HL-60 (cell line): ENCODE data around the gene PRDX4.

Source experiments
- DNase-seq, 2 experiments: peaks; one replicate each; pipeline ENCODE4 v3.0.0-alpha.2; 2010 to 2020; ENCODE audit warnings: low read depth in 1 of 2, low spot score in 1 of 2
- H3K27ac ChIP-seq: fragments of 250-450 bp; sonication (Bioruptor Pico); replicated peaks from 2 replicates; pipeline ENCODE4 v1.5.1; 2020; ENCODE audit warnings: mild to moderate bottlenecking, moderate library complexity
- H3K27me3 ChIP-seq: fragments of 250-450 bp; sonication (Bioruptor Pico); 2 replicates; pipeline ENCODE4 v1.5.1; 2021; ENCODE audit warnings: mild to moderate bottlenecking, moderate library complexity; ENCODE audit not compliant: insufficient read depth, poor library complexity, severe bottlenecking
- H3K4me3 ChIP-seq: replicated peaks from 2 replicates; pipeline ENCODE4 v1.5.1; 2011; ENCODE audit warnings: mild to moderate bottlenecking, control low read depth, low read length; ENCODE audit not compliant: insufficient read depth
- CTCF ChIP-seq: IDR thresholded peaks from one replicate; pipeline ENCODE4 v1.5.1; 2011; ENCODE audit warnings: low read length, control low read depth, inconsistent platforms; ENCODE audit not compliant: insufficient read depth
- GABPA ChIP-seq: IDR thresholded peaks from 2 replicates; pipeline ENCODE4 v1.6.1; 2012; ENCODE audit warnings: low read depth
- POLR2AphosphoS5 ChIP-seq: IDR thresholded peaks from 2 replicates; pipeline ENCODE4 v1.6.1; 2012; ENCODE audit warnings: low read depth
- REST ChIP-seq: IDR thresholded peaks from 2 replicates; pipeline ENCODE4 v1.6.1; 2012; ENCODE audit warnings: low read depth; ENCODE audit not compliant: insufficient replicate concordance
- SPI1 ChIP-seq: IDR thresholded peaks from 2 replicates; pipeline ENCODE4 v1.6.1; 2012; ENCODE audit warnings: low read depth, mild to moderate bottlenecking, borderline replicate concordance

Gene PRDX4

GRCh38 chrX:23704673-23705206 is 37.4 kb downstream of the PRDX4 start:
- H3K4me3 ChIP-seq = no peak overlapping the region
- no peak for DNase-seq
- no peaks in the 10 kb centered on the region for H3K27me3 ChIP-seq
- no peak overlapping the region for H3K27ac ChIP-seq
- TF ChIP-seq POLR2AphosphoS5 (no peak), SPI1 (no peak), REST (no peak), CTCF (no peak), GABPA (no peak)

- Histone ChIP-seq H3K27me3 (no peaks in the 10 kb centered on the region), H3K4me3 (no peak overlapping the region), H3K27ac (no peak overlapping the region)
- DNase-seq = no peak
- no peak for TF ChIP-seq GABPA
- TF ChIP-seq POLR2AphosphoS5 = no peak
- TF ChIP-seq REST = no peak
- TF ChIP-seq SPI1 = no peak
- no peak for TF ChIP-seq CTCF
These were observed 37.9 kb downstream of the PRDX4 start for GRCh38 chrX:23705235-23705634.

- TF ChIP-seq REST (no peak), POLR2AphosphoS5 (no peak), CTCF (no peak), SPI1 (no peak)
- H3K4me3 ChIP-seq = no peak overlapping the region
- no peak for DNase-seq
- H3K27ac ChIP-seq = no peak overlapping the region
- H3K27me3 ChIP-seq = no peaks in the 10 kb centered on the region
These were observed 52.9 kb downstream of the PRDX4 start for GRCh38 chrX:23720117-23720677.
